ENCODE results near the gene CHM.

DNA sequence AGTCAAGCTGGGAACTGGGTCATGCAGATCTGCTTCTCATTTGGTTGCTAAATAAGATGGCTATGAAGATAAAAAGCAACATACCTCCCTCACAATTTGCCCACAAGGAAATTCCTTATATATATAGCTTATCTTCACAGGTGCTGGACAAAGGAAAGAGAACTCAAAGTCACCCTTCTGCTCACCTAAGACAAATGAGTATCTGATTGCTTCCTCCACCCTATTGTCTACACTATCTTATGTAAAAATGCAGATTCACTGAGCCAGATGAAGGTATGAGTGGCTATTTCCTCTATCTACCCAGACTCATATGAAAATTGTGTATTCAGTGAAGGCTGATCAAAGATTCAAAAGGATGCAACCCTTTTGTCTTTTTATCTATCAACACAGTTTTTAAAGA, 50.8 kb downstream of the CHM start:
- TF ChIP-seq POLR2AphosphoS5 (IDR thresholded peaks at IDR 0.05; ENCODE audit: low read depth, low read length) (no peak), POLR2A (IDR thresholded peaks at IDR 0.05; ENCODE audit: low read depth, low read length) (no peak)
